ENCODE data around the gene UBQLN1.
"Not testable (repeated sequence)": the region's sequence is repeated elsewhere in the genome, so short reads cannot be mapped to it uniquely, and the experiment has no call there.

The UBQLN1 gene

DNA sequence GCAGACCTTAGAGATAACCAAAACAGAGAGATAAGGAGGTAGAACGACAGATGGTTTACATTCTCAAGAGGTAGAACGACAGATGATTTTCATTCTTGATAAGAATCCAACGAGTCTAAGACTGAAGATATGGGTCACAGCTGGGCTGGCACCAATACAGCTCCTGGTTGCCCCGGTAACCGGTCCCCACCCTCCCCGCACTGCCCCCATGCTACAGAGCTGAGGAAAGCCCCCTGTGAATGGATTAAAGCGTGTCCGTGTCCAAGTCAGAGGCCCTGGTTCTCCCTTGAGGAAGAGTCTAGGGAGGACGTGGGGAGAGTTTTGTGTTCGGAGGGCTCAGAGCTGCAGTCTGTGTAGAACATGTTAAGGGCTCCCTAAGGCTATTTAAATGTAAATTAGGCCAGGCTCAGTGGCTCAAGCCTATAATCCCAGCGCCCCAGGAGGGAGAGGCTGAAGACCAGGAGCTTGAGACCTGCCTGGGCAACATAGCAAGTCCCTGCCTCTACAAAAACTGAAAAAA is 76.8 kb downstream of the UBQLN1 start:
- no peak for DNase-seq (ENCODE audit: low read depth)

DNA sequence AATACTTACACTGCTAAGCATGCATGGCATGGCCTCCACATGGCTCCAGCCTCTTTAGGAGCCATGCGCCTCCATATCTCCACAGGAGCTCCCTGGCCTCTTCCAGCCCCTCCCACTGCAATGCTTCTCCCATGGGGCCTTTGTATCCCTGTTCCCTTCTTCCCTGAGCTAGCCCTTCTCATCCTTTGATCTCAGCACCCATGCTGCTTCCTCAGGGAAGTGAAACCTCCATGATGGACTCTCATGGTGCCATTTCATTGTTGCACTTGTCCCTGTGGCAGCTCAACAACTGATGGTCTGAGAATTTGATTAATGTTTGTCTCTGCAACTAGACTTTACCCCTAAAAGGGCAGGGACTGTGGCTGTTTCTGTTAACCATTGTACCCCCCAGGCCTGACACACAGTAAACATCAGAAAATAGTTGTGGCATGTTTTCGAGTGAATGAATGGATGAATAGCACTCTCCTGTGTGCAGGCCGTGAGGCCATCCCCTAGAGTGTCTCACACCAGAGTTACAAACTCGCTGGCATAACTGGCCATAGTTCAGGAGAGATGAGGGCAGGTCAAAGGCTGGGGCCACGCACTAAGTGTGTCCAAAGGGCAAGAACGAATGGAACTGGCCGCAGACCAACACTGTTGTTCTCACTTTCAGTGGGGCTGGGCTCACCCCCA is 78.2 kb downstream of the UBQLN1 start:
- DNase-seq (ENCODE audit: low read depth), result no peak

- no peak for DNase-seq (ENCODE audit: low read depth)
These were observed 79.2 kb downstream of the UBQLN1 start for GRCh38 chr9:83628540-83628939.

DNA sequence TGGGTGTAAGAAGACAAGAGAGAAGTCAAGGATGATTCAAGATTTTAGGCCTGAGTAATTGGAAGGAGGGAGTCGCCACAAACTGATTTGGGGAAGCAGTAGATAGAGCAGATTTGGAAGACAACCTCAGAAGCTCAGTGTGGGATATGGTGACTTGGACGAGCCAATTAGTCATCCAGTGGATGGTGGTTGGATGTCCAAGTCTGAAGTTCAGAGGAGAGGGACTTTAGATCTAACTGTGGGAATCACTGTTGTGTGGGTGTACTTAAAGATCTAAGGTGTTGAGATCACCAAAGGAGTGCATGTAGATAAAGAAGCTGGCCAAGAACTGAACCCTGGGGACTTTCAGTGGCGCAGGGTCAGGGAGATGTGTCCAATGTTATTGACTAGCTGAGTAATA is 82.6 kb downstream of the UBQLN1 start:
- no peak for DNase-seq (ENCODE audit: low read depth)

DNA sequence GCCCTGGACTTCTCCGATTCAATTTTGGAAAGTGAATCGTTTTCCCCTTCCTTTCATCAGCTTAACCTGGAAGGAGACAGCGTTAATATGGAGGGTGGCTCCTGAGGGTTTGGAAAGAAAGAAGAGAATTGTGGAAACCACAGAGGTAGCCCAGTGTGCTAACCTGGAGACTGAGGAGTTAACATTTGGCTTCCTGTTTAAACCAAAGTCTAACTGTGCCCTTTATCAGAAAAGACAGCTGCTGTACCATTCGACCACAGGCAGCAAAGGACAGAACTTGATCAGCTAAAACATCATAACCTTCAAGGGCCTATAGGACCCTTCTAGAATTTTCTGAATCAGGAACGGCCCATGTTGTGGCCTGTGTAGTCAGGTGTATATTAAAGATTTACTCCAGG is 84.1 kb downstream of the UBQLN1 start:
- DNase-seq (ENCODE audit: low read depth), result no peak

DNA sequence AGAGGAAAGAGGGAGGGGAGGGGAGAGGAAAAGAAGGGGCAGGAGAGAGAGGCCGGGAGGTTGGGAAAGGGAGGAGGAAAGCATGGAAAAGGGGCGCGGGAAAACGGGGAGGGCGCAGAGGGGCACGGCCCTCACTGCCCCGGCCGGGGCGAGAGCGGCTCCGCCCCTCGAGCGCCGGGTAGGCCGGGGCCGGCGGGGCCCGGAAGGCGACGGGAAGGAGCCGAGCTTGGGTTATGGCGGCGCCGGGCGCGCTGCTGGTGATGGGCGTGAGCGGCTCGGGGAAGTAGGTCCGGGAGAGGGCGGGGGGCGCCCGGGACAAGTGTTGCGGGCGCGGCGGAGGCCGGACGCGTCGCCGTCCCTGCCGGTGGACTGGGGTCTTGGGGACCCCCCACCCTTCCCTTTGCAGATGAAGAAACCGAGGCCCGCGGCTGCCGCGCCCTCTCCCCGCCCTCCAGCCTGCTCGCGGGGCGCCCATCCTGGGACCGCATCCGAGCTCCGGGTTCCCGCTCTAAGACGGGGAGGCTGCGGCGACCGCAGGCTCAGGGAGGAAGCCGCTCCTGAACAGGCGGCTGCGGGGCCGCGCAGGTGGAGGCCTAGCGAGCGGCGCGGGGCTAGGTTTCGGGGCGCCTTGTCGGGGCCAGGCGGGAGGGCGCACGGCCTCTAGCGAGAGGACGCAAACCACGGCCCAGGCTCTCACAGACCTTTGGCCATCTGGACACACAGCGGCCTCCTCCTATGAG is 84.6 kb downstream of the UBQLN1 start, which contains the start of gene IDNK:
Gene IDNK, plus strand, starts transcription at position 205 of the 740 bp plus-strand sequence. Its CDS starts 29 bp downstream, at position 234.
- no peak for DNase-seq (ENCODE audit: low read depth)

GRCh38 chr9:83622433-83622938 is 85.3 kb downstream of the UBQLN1 start:
- DNase-seq (ENCODE audit: low read depth), result no peak

- no peak for DNase-seq (ENCODE audit: low read depth)
These were observed 86.7 kb downstream of the UBQLN1 start for GRCh38 chr9:83620841-83621636.

DNA sequence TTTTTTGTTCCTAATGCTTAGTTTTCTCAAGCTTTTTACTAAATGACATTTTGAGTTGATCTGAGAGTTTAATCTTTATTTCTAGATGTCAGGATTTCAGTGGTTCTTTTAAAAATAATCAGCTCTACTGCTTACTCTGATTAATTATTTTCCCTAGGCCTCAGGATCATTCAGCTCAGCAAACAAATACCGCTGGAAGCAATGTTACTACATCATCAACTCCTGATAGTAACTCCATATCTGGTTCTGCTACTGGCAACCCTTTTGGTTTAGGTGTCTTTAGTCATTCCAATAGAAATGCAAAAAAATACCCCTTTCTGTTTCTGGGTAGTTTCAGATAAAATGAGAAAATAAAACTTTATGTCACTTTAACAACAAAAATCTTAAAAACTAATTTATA is 90.5 kb downstream of the UBQLN1 start:
- DNase-seq (ENCODE audit: low read depth), result no peak

- DNase-seq (ENCODE audit: low read depth), result not testable (repeated sequence)
These were observed 94.5 kb downstream of the UBQLN1 start for GRCh38 chr9:83613298-83613697.
